SK-N-SH (cell line): ENCODE results near the gene ZNF19. TPM values are rescaled to one million over a fixed set of nuclear protein-coding genes. Genes with fewer than 3 reads are reported as not detected.

Experiments
- CTCF ChIA-PET: fragments of 300-600, 350-600 bp; formaldehyde crosslinking; extraction: SDS; loops from one replicate; lab custom pipeline; 2021; lab: Yijun Ruan, JAX
- POLR2A ChIA-PET: fragments of 350-600 bp; sonication (Branson Sonifier 250); formaldehyde crosslinking; extraction: SDS; loops from one replicate; lab custom pipeline; 2020; ENCODE audit warnings: antibody characterized with exemption, inconsistent platforms; lab: Yijun Ruan, JAX
- DNase-seq: peaks from one replicate; pipeline ENCODE4 v3.0.0; 2012
- H2AFZ ChIP-seq: fragments of 200-600 bp; sonication (generic); 2 replicates; pipeline ENCODE4 v1.8.1; 2016; ENCODE audit warnings: antibody characterized with exemption, mild to moderate bottlenecking, low read depth
- H3F3A ChIP-seq: fragments of 200-600 bp; sonication (generic); replicated peaks from 2 replicates; pipeline ENCODE3; 2016; ENCODE audit warnings: antibody characterized with exemption, mild to moderate bottlenecking; ENCODE audit not compliant: insufficient read depth
- H3K27ac ChIP-seq, 2 experiments: fragments of 200-500 bp in 1 of 2; fragments of 200-600 bp in 1 of 2; sonication (Bioruptor generic) in 1 of 2; sonication (generic), shearing (Covaris generic) in 1 of 2; 2 replicates each; pipeline versions ENCODE4 v1.5.1 to v1.6.1; 2014 to 2016; ENCODE audit warnings: low read depth in 2 of 2, inconsistent platforms in 1 of 2, low read length in 1 of 2, mild to moderate bottlenecking in 1 of 2, mixed read lengths in 1 of 2
- H3K27me3 ChIP-seq: fragments of 200-600 bp; sonication (generic), shearing (Covaris generic); 2 replicates; pipeline ENCODE4 v1.6.1; 2016; ENCODE audit warnings: mixed run types; ENCODE audit not compliant: insufficient read depth
- H3K36me3 ChIP-seq, 2 experiments: fragments of 200-500 bp in 1 of 2; fragments of 200-600 bp in 1 of 2; sonication (Bioruptor generic) in 1 of 2; sonication (generic) in 1 of 2; replicated peaks in 1 of 2; 2 replicates each; pipeline versions ENCODE3 to v1.5.1; 2014 to 2016; ENCODE audit warnings: low read length in 1 of 2, mild to moderate bottlenecking in 1 of 2; ENCODE audit not compliant: insufficient read depth in 2 of 2, control insufficient read depth in 1 of 2
- H3K4me1 ChIP-seq, 2 experiments: fragments of 200-500 bp in 1 of 2; fragments of 200-600 bp in 1 of 2; sonication (Bioruptor generic) in 1 of 2; sonication (generic), shearing (Covaris generic) in 1 of 2; 2 replicates each; pipeline versions ENCODE4 v1.5.1 to v1.6.1; 2014 to 2016; ENCODE audit warnings: low read depth in 1 of 2, low read length in 1 of 2, mixed run types in 1 of 2; ENCODE audit not compliant: insufficient read depth in 2 of 2, control insufficient read depth in 1 of 2
- H3K4me2 ChIP-seq: fragments of 200-600 bp; sonication (generic), shearing (Covaris generic); 2 replicates; pipeline ENCODE4 v1.6.1; 2017; ENCODE audit warnings: mixed run types
- H3K4me3 ChIP-seq, 2 experiments: fragments of 200-500 bp in 1 of 2; fragments of 200-600 bp in 1 of 2; sonication (Bioruptor generic) in 1 of 2; sonication (generic), shearing (Covaris generic) in 1 of 2; 2 replicates each; pipeline versions ENCODE4 v1.5.1 to v1.8.1; 2014 to 2016; ENCODE audit warnings: low read depth in 2 of 2, inconsistent platforms in 1 of 2, low read length in 1 of 2, mild to moderate bottlenecking in 1 of 2, mixed read lengths in 1 of 2, moderate library complexity in 1 of 2
- H3K79me2 ChIP-seq: fragments of 200-600 bp; sonication (generic); 2 replicates; pipeline ENCODE4 v1.8.1; 2017; ENCODE audit warnings: mild to moderate bottlenecking; ENCODE audit not compliant: insufficient read depth
- H3K9ac ChIP-seq: fragments of 200-600 bp; sonication (generic); 2 replicates; pipeline ENCODE4 v1.6.1; 2017; ENCODE audit warnings: mixed run types
- H3K9me2 ChIP-seq: fragments of 200-600 bp; sonication (generic); 2 replicates; pipeline ENCODE4 v1.6.1; 2017; ENCODE audit warnings: mixed run types
- H3K9me3 ChIP-seq: fragments of 200-600 bp; sonication (generic); 2 replicates; pipeline ENCODE4 v1.6.1; 2017; ENCODE audit warnings: mixed run types, mild to moderate bottlenecking, moderate library complexity
- H4K20me1 ChIP-seq: fragments of 200-600 bp; sonication (generic); 2 replicates; pipeline ENCODE4 v1.6.1; 2017; ENCODE audit warnings: mild to moderate bottlenecking, mixed run types; ENCODE audit not compliant: insufficient read depth
- CTCF ChIP-seq: fragments of 200-600 bp; sonication (generic); IDR thresholded peaks from 2 replicates; pipeline ENCODE4 v1.6.1; 2017; ENCODE audit warnings: antibody characterized with exemption, mild to moderate bottlenecking, moderate library complexity
- ELF1 ChIP-seq: IDR thresholded peaks from 2 replicates; pipeline ENCODE4 v1.4.0; 2012
- EP300 ChIP-seq, 2 experiments: IDR thresholded peaks; 2 replicates each; pipeline versions ENCODE4 v1.4.0 to v1.6.1; 2012; ENCODE audit warnings: borderline replicate concordance in 1 of 2, low read depth in 1 of 2, low read length in 1 of 2
- FOSL2 ChIP-seq: IDR thresholded peaks from 2 replicates; pipeline ENCODE4 v1.4.0; 2012; ENCODE audit warnings: low read depth, mild to moderate bottlenecking, moderate library complexity, borderline replicate concordance
- GATA2 ChIP-seq: sonication (generic); formaldehyde crosslinking; IDR thresholded peaks from 2 replicates; pipeline ENCODE4 v1.5.0; 2020; ENCODE audit warnings: mild to moderate bottlenecking, missing genetic modification reagents
- IRF3 ChIP-seq: fragments of 150-350 bp; IDR thresholded peaks from 2 replicates; pipeline ENCODE4 v1.6.1; 2016; ENCODE audit warnings: mild to moderate bottlenecking, low read depth, low read length
- JUND ChIP-seq: IDR thresholded peaks from 2 replicates; pipeline ENCODE4 v1.4.0; 2012
- MXI1 ChIP-seq: IDR thresholded peaks from 2 replicates; pipeline ENCODE4 v1.6.1; 2012; ENCODE audit warnings: mild to moderate bottlenecking, low read depth, low read length, improper control_type of control experiment
- NFIC ChIP-seq: IDR thresholded peaks from 2 replicates; pipeline ENCODE4 v1.4.0; 2012; ENCODE audit warnings: borderline replicate concordance
- RAD21 ChIP-seq: IDR thresholded peaks from 2 replicates; pipeline ENCODE4 v1.6.1; 2012; ENCODE audit warnings: mild to moderate bottlenecking, low read length
- SIN3A ChIP-seq: IDR thresholded peaks from 2 replicates; pipeline ENCODE4 v1.6.1; 2012; ENCODE audit warnings: low read depth, mild to moderate bottlenecking, low read length, moderate library complexity, borderline replicate concordance
- USF2 ChIP-seq: fragments of 150-350 bp; IDR thresholded peaks from 2 replicates; pipeline ENCODE4 v1.6.1; 2017; ENCODE audit warnings: antibody characterized with exemption, low read length, low read depth, borderline replicate concordance
- WGBS: methylation state at CpG from one replicate; pipeline ENCODE4 v1.1.6; 2017; ENCODE audit warnings: low lambda C conversion rate; 5-methylcytosine and 5-hydroxymethylcytosine counted together
- polyA plus RNA-seq, 3 experiments: library from polyadenylated mRNA; depleted of rRNA; stranded (reverse); fragments of >200 nt; gene quantifications; 2 replicates each; pipeline ENCODE4 v1.2.3, GENCODE V29; 2012
- TF ChIP-seq, protein P1 (sequence below): IDR thresholded peaks from 2 replicates; pipeline ENCODE4 v1.6.1; 2012; ENCODE audit warnings: mild to moderate bottlenecking, low read depth, low read length, moderate library complexity
- TF ChIP-seq, protein P2 (sequence below): IDR thresholded peaks from 2 replicates; pipeline ENCODE4; 2012

The ZNF19 gene
- polyA plus RNA-seq, 1 of the 3 experiments (the other 2 are of a cell fraction), result 1.4 TPM

- H2AFZ ChIP-seq, result no peak overlapping the region
- H3K27me3 ChIP-seq, result no peaks in the 10 kb centered on the region
- no peak for DNase-seq
- no peaks in the 10 kb centered on the region for H3F3A ChIP-seq
- H3K36me3 ChIP-seq, result peaks cover 0 to 5% of the 10 kb centered on the region in 2 experiments
- H3K4me3 ChIP-seq, result no peak overlapping the region
- no peaks in the 10 kb centered on the region for H3K79me2 ChIP-seq
- no peak overlapping the region for H3K4me2 ChIP-seq
- TF ChIP-seq NFIC, result no peak
- no peak for TF ChIP-seq ELF1
- TF ChIP-seq IRF3, result no peak
- TF ChIP-seq SIN3A, result peak; percentile 58; the same call in 1 of the 2 replicates
- TF ChIP-seq, protein P1, sequence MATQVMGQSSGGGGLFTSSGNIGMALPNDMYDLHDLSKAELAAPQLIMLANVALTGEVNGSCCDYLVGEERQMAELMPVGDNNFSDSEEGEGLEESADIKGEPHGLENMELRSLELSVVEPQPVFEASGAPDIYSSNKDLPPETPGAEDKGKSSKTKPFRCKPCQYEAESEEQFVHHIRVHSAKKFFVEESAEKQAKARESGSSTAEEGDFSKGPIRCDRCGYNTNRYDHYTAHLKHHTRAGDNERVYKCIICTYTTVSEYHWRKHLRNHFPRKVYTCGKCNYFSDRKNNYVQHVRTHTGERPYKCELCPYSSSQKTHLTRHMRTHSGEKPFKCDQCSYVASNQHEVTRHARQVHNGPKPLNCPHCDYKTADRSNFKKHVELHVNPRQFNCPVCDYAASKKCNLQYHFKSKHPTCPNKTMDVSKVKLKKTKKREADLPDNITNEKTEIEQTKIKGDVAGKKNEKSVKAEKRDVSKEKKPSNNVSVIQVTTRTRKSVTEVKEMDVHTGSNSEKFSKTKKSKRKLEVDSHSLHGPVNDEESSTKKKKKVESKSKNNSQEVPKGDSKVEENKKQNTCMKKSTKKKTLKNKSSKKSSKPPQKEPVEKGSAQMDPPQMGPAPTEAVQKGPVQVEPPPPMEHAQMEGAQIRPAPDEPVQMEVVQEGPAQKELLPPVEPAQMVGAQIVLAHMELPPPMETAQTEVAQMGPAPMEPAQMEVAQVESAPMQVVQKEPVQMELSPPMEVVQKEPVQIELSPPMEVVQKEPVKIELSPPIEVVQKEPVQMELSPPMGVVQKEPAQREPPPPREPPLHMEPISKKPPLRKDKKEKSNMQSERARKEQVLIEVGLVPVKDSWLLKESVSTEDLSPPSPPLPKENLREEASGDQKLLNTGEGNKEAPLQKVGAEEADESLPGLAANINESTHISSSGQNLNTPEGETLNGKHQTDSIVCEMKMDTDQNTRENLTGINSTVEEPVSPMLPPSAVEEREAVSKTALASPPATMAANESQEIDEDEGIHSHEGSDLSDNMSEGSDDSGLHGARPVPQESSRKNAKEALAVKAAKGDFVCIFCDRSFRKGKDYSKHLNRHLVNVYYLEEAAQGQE, result peak; percentile 99
- TF ChIP-seq CTCF, result no peak
- no peak for TF ChIP-seq RAD21
- TF ChIP-seq, all 33 proteins: peak for 2
- POLR2A ChIA-PET, result no interaction called here
- CTCF ChIA-PET, result no interaction called here
- WGBS, result 82% methylated on average over 7 of the region's 9 CpGs
- H3K27ac ChIP-seq, result no peak overlapping the region
- H3K9me3 ChIP-seq, result no peaks in the 10 kb centered on the region
- H3K9me2 ChIP-seq, result no peaks in the 10 kb centered on the region
- no peaks in the 10 kb centered on the region for H4K20me1 ChIP-seq
- H3K4me1 ChIP-seq, result peaks cover 0 to 5% of the 10 kb centered on the region in 2 experiments; a peak in 2 of 4 replicates
- no peak overlapping the region for H3K9ac ChIP-seq
Observed at GRCh38 chr16:71467810-71468209, 21.3 kb downstream of the ZNF19 start.

DNA sequence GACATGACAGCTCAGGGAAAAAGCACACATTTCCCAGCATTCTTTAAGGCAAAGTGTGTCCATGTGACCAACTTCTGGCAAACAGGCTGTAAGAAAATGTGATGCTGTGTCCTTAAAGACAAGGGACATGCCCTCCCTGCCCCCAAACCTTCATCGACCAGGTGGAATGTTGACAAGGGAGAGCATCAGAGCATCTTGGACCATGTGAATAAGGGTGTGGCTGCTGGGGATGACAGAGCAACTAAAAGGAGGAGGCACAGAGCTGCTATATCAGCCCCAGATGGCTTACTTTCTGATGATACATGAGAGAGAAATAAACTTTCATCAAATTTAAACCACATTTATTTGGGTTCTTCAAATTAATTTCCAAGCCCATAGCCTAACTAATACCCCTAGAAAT is 24.9 kb downstream of the ZNF19 start:
- ChIA-PET CTCF (interaction anchor here (1.4 to 1.8 kb wide), 4 partner anchors 15 to 52 kb away, joined by 4 to 8 read pairs (median 6); no protein-coding TSS in a partner anchor), POLR2A (interaction anchor here (1.8 kb wide), 1 partner anchor 20 kb away, joined by 11 read pairs; no protein-coding TSS in a partner anchor)
- H3K4me2 ChIP-seq, result no peak overlapping the region

More for the DNA sequence above, 24.9 kb downstream of the ZNF19 start:
- TF ChIP-seq, protein P2, sequence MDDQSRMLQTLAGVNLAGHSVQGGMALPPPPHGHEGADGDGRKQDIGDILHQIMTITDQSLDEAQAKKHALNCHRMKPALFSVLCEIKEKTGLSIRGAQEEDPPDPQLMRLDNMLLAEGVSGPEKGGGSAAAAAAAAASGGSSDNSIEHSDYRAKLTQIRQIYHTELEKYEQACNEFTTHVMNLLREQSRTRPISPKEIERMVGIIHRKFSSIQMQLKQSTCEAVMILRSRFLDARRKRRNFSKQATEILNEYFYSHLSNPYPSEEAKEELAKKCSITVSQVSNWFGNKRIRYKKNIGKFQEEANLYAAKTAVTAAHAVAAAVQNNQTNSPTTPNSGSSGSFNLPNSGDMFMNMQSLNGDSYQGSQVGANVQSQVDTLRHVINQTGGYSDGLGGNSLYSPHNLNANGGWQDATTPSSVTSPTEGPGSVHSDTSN, result no peak
- TF ChIP-seq MXI1 (no peak), JUND (no peak), GATA2 (no peak), USF2 (no peak), EP300 (IDR thresholded peaks at IDR 0.05; ENCODE audit: borderline replicate concordance in 1 of 2, low read depth in 1 of 2, low read length in 1 of 2) (no peak), FOSL2 (no peak)
- Histone ChIP-seq H3K4me1 (peaks cover 3 to 11% of the 10 kb centered on the region in 2 experiments; a peak in 3 of 4 replicates), H3K36me3 (peaks cover 0 to 5% of the 10 kb centered on the region in 2 experiments), H3K4me3 (no peak overlapping the region), H3K9me2 (no peaks in the 10 kb centered on the region), H4K20me1 (no peaks in the 10 kb centered on the region), H3K27ac (no peak overlapping the region), H2AFZ (no peak overlapping the region), H3K27me3 (no peaks in the 10 kb centered on the region), H3K9me3 (no peaks in the 10 kb centered on the region), H3K9ac (no peak overlapping the region), H3K79me2 (peaks cover 27% of the 10 kb centered on the region), H3F3A (peaks cover 3% of the 10 kb centered on the region)
- 29% methylated on average over 1 of the region's 1 CpG for WGBS
- no peak for DNase-seq
